Left kidney (tissue), 1 donor: ENCODE data around the gene GEMIN8. TPM values are rescaled to one million over a fixed set of nuclear protein-coding genes. Genes with fewer than 3 reads are reported as not detected.

Experiments
- polyA plus RNA-seq: library from polyadenylated mRNA; unstranded; fragments of 120-200 nt; gene quantifications from one replicate; pipeline ENCODE4 v1.2.1, GENCODE V29; 2013; ENCODE audit not compliant: insufficient read length

GEMIN8 gene
- polyA plus RNA-seq, 1 donor, result 37.3 TPM

Other genes with a start within 250 kb of the GEMIN8 start
- 21.5 TPM for gene GPM6B, start 212.8 kb downstream of the GEMIN8 start, polyA plus RNA-seq